A549 (cell line): ENCODE measurements around the gene KCNMA1. TPM values are rescaled to one million over a fixed set of nuclear protein-coding genes. Genes with fewer than 3 reads are reported as not detected.

ENCODE experiments used
- ATAC-seq, 2 experiments: fragments of 200-7000 bp in 1 of 2; fragments of >200 bp in 1 of 2; cut with Nextera tagmentation in 1 of 2; cut with Tn5 transposase in 1 of 2; 3 replicates each; pipeline versions ENCODE4 v1.8.0 to v1.9.1; 2018 to 2020; ENCODE audit warnings: mild to moderate bottlenecking in 1 of 2, moderate library complexity in 1 of 2
- CTCF ChIA-PET: fragments of 300-600 bp; sonication (Branson Sonifier 250); formaldehyde crosslinking; extraction: SDS; loops from one replicate; lab custom pipeline; 2021; ENCODE audit warnings: antibody characterized with exemption, inconsistent platforms; lab: Yijun Ruan, JAX
- POLR2A ChIA-PET: fragments of 350-600 bp; formaldehyde crosslinking; extraction: SDS; loops from one replicate; lab custom pipeline; 2021; ENCODE audit warnings: antibody characterized with exemption, inconsistent platforms; lab: Yijun Ruan, JAX
- DNase-seq, 2 experiments: peaks; one replicate each; pipeline versions ENCODE4 v3.0.0 to v3.0.0-alpha.2; 2011 to 2016; ENCODE audit warnings: low read depth in 1 of 2, low spot score in 1 of 2
- FAIRE-seq: peaks from 2 replicates; lab custom pipeline; 2011; peaks lifted over from hg19 to GRCh38; lab: Jason Lieb, UNC
- H3K27ac ChIP-seq, 2 experiments: fragments of >200 bp; sonication (Bioruptor Twin); formaldehyde crosslinking; 3 replicates each; pipeline ENCODE4 v1.5.1; 2016 to 2017
- H3K4me1 ChIP-seq: fragments of >200 bp; sonication (Bioruptor Twin); formaldehyde crosslinking; 3 replicates; pipeline ENCODE4 v1.6.1; 2016
- H3K4me2 ChIP-seq: fragments of >200 bp; sonication (Bioruptor Twin); formaldehyde crosslinking; 3 replicates; pipeline ENCODE4 v1.6.1; 2016
- H3K4me3 ChIP-seq: fragments of >200 bp; sonication (Bioruptor Twin); formaldehyde crosslinking; 3 replicates; pipeline ENCODE4 v1.5.1; 2016
- H3K9me3 ChIP-seq: fragments of >200 bp; sonication (Bioruptor Twin); formaldehyde crosslinking; 3 replicates; pipeline ENCODE4 v1.6.1; 2016
- BHLHE40 ChIP-seq: IDR thresholded peaks from 2 replicates; pipeline ENCODE4 v1.6.1; 2012; ENCODE audit warnings: low read depth, low read length, inconsistent platforms
- CEBPB ChIP-seq, 2 experiments: fragments of >200 bp in 1 of 2; sonication (Bioruptor Twin) in 1 of 2; formaldehyde crosslinking in 1 of 2; IDR thresholded peaks; 2 replicates each; pipeline ENCODE4 v1.6.1; 2012 to 2016
- CHD2 ChIP-seq: fragments of 150-350 bp; IDR thresholded peaks from 2 replicates; pipeline ENCODE4 v1.6.1; 2014; ENCODE audit warnings: low read length; ENCODE audit not compliant: partially characterized antibody
- HOXA7 ChIP-seq: fragments of 250-450 bp; sonication (Bioruptor Pico); IDR thresholded peaks from 2 replicates; pipeline ENCODE4 v1.5.0; 2020; ENCODE audit warnings: mild to moderate bottlenecking, moderate library complexity
- HOXB5 ChIP-seq: fragments of 250-450 bp; sonication (Bioruptor Pico); IDR thresholded peaks from 2 replicates; pipeline ENCODE4 v1.5.0; 2020; ENCODE audit warnings: mild to moderate bottlenecking, moderate library complexity
- KDM5A ChIP-seq: fragments of 200-600 bp; sonication (generic); IDR thresholded peaks from 2 replicates; pipeline ENCODE4 v1.6.1; 2016; ENCODE audit warnings: antibody characterized with exemption, mild to moderate bottlenecking
- MYC ChIP-seq: IDR thresholded peaks from 2 replicates; pipeline ENCODE4 v1.6.1; 2012; ENCODE audit warnings: mild to moderate bottlenecking, inconsistent platforms, low read length, improper control_type of control experiment, borderline replicate concordance
- RCOR1 ChIP-seq: fragments of 150-350 bp; IDR thresholded peaks from 2 replicates; pipeline ENCODE4 v1.6.1; 2014; ENCODE audit warnings: antibody characterized with exemption, low read length, low read depth
- SREBF2 ChIP-seq: fragments of 450-650 bp; IDR thresholded peaks from 2 replicates; pipeline ENCODE4 v1.6.1; 2014; ENCODE audit warnings: mild to moderate bottlenecking, moderate library complexity
- TFCP2L1 ChIP-seq: fragments of 250-450 bp; sonication (Bioruptor Pico); IDR thresholded peaks from 2 replicates; pipeline ENCODE4 v1.5.0; 2021; ENCODE audit warnings: mild to moderate bottlenecking
- ZNF302 ChIP-seq: fragments of 250-450 bp; sonication (Bioruptor Pico); IDR thresholded peaks from 2 replicates; pipeline ENCODE4 v1.9.0; 2021; ENCODE audit warnings: inconsistent platforms, mild to moderate bottlenecking, moderate library complexity
- WGBS: methylation state at CpG from one replicate; pipeline ENCODE4 v1.1.6; 2017; ENCODE audit errors: missing lambda C conversion rate; 5-methylcytosine and 5-hydroxymethylcytosine counted together
- polyA plus RNA-seq, 4 experiments: library from polyadenylated mRNA; depleted of rRNA in 3 of 4; stranded (reverse); fragments of >200 nt; fragmentation: RNase III in 1 of 4; extraction: RNeasy Plus Mini Kit Qiagen cat#74134 plus additional on column Dnase treatment in 1 of 4; gene quantifications; 2 replicates in 3 of 4; 3 replicates in 1 of 4; pipeline ENCODE4 v1.2.3, GENCODE V29; 2011 to 2017
- TF ChIP-seq, protein P1 (sequence below): fragments of >200 bp; sonication (Bioruptor Twin); formaldehyde crosslinking; IDR thresholded peaks from 3 replicates; pipeline ENCODE4 v1.5.1; 2016
- TF ChIP-seq, protein P2 (sequence below): fragments of 450-650 bp; IDR thresholded peaks from 2 replicates; pipeline ENCODE4 v1.6.1; 2014; ENCODE audit warnings: antibody characterized with exemption
- TF ChIP-seq, protein P3 (sequence below): fragments of 250-450 bp; sonication (Bioruptor Pico); IDR thresholded peaks from 2 replicates; pipeline ENCODE4 v1.5.0; 2020; ENCODE audit warnings: low read depth, mild to moderate bottlenecking, moderate library complexity
- TF ChIP-seq, protein P4 (sequence below): IDR thresholded peaks from 2 replicates; pipeline ENCODE4 v1.6.1; 2012

KCNMA1 gene
- polyA plus RNA-seq, 2 of the 4 experiments (the other 2 are of a cell fraction): 14.9 to 30.6 TPM

DNA sequence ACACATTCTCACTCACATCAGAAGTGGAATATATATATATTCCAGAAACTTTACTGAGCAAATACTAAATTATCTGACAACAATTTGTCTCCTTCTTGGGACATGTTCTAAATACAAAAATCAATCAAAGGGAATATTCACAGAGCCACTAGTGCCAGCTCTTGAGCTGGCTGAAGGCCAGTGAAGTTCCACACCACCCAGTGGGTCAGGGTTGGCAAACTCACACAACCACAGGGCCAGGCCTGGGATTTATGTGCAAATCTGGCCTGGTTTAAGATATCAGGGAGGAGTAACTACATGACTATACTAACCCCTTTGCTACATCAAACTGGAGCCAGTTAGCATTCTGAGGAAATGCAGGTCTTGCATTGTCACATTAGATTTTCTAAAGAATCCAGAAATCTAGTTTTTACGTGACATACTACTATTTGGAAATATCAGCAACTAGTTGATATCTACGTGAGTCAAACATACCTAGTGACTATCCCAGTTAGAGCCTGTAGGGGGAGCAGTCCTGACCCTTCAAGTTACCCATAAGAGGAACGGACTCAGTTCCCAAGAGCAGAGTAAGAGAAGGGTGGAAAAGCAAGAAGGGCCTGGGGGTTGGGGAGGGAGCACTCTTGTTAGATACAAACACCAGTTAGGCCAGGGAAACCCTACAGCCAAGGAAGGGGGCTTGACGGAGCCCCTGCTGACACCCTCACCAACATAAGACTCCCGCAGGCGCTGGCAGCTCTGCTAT, 600.4 kb downstream of the KCNMA1 start:
- ChIA-PET CTCF (interaction anchor here (0.7 to 2.4 kb wide), 9 partner anchors 13 to 76 kb away, joined by 3 to 8 read pairs (median 3); no protein-coding TSS in a partner anchor), POLR2A (no interaction called here)
- Histone ChIP-seq H3K4me2 (no peak overlapping the region), H3K9me3 (no peaks in the 10 kb centered on the region), H3K4me1 (no peaks in the 10 kb centered on the region), H3K27ac (no peak overlapping the region), H3K4me3 (no peak overlapping the region)
- DNase-seq (peak in 1 of 2 experiments; percentile 50), ATAC-seq (peak in 1 of 2 experiments; percentile 73; a peak in 3 of 6 replicates), FAIRE-seq (no peak)
- no peak for TF ChIP-seq KDM5A
- TF ChIP-seq, protein P1, sequence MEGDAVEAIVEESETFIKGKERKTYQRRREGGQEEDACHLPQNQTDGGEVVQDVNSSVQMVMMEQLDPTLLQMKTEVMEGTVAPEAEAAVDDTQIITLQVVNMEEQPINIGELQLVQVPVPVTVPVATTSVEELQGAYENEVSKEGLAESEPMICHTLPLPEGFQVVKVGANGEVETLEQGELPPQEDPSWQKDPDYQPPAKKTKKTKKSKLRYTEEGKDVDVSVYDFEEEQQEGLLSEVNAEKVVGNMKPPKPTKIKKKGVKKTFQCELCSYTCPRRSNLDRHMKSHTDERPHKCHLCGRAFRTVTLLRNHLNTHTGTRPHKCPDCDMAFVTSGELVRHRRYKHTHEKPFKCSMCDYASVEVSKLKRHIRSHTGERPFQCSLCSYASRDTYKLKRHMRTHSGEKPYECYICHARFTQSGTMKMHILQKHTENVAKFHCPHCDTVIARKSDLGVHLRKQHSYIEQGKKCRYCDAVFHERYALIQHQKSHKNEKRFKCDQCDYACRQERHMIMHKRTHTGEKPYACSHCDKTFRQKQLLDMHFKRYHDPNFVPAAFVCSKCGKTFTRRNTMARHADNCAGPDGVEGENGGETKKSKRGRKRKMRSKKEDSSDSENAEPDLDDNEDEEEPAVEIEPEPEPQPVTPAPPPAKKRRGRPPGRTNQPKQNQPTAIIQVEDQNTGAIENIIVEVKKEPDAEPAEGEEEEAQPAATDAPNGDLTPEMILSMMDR: peak; percentile 38
- TF ChIP-seq, all 56 proteins: peak for 1
- WGBS: 73% methylated on average over 6 of the region's 6 CpGs

DNA sequence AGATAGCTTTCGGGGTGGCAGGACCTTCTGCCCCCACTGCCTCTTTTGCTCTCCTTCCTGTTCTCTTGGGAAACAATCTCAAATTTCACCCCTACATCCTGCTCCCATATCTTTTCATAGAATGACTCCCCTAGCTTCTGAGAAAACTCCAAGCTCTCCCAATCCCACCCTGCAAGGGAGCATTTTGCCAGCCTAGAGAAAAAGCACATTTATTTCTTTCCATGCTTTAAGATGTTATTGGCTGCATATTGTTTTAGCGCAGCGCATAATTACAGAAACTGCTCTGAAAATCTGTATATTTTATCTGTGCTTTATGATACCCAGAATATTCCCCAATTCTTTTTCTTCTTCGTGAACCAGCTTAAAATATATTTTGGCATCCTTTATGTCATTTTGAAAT, 601.3 kb downstream of the KCNMA1 start:
- no peak overlapping the region for H3K27ac ChIP-seq
- 78% methylated on average over 4 of the region's 4 CpGs for WGBS
- TF ChIP-seq CHD2 (no peak), SREBF2 (no peak), ZNF302 (no peak), MYC (no peak), CEBPB (IDR thresholded peaks at IDR 0.05) (no peak), HOXA7 (CRISPR knock-in tag) (no peak), BHLHE40 (no peak), TFCP2L1 (CRISPR knock-in tag) (no peak), HOXB5 (CRISPR knock-in tag) (no peak)
- TF ChIP-seq, protein P2, sequence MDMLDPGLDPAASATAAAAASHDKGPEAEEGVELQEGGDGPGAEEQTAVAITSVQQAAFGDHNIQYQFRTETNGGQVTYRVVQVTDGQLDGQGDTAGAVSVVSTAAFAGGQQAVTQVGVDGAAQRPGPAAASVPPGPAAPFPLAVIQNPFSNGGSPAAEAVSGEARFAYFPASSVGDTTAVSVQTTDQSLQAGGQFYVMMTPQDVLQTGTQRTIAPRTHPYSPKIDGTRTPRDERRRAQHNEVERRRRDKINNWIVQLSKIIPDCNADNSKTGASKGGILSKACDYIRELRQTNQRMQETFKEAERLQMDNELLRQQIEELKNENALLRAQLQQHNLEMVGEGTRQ: no peak
- TF ChIP-seq, protein P3, sequence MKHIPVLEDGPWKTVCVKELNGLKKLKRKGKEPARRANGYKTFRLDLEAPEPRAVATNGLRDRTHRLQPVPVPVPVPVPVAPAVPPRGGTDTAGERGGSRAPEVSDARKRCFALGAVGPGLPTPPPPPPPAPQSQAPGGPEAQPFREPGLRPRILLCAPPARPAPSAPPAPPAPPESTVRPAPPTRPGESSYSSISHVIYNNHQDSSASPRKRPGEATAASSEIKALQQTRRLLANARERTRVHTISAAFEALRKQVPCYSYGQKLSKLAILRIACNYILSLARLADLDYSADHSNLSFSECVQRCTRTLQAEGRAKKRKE: no peak
- TF ChIP-seq, protein P4, sequence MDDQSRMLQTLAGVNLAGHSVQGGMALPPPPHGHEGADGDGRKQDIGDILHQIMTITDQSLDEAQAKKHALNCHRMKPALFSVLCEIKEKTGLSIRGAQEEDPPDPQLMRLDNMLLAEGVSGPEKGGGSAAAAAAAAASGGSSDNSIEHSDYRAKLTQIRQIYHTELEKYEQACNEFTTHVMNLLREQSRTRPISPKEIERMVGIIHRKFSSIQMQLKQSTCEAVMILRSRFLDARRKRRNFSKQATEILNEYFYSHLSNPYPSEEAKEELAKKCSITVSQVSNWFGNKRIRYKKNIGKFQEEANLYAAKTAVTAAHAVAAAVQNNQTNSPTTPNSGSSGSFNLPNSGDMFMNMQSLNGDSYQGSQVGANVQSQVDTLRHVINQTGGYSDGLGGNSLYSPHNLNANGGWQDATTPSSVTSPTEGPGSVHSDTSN: no peak
- H3K4me2 ChIP-seq: no peak overlapping the region
- H3K9me3 ChIP-seq: no peaks in the 10 kb centered on the region
- ATAC-seq: no peak
- FAIRE-seq: no peak
- ChIA-PET CTCF (interaction anchor here (1.0 to 1.2 kb wide), 2 partner anchors 14 to 28 kb away, joined by 3 to 4 read pairs; no protein-coding TSS in a partner anchor), POLR2A (no interaction called here)
- H3K4me1 ChIP-seq: no peaks in the 10 kb centered on the region
- no peak for DNase-seq
- no peak overlapping the region for H3K4me3 ChIP-seq

DNA sequence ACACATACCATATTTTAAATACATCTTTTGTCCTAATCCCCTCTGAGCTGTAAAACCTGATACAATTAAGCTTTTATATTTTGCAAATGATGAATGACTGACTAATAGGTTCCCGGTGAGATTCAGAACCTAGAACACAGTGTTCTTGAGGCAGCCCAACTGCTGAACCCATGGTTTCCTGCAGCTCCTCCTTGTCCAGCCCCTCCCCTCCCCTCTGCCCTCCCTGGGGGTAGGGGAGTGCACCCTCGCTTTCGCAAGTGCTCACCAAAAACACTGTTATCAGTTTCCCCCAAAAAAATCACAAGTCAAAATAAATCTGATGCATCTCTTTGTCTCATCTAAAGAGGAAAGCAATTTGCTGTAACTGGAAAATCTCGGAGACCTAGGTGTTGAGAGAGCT, 602.8 kb downstream of the KCNMA1 start:
- WGBS: 79% methylated on average over 4 of the region's 4 CpGs
- ATAC-seq (no peak), DNase-seq (no peak), FAIRE-seq (no peak)
- H3K4me2 ChIP-seq: no peak overlapping the region
- no peak overlapping the region for H3K27ac ChIP-seq
- H3K9me3 ChIP-seq: no peaks in the 10 kb centered on the region
- POLR2A ChIA-PET: no interaction called here
- no peaks in the 10 kb centered on the region for H3K4me1 ChIP-seq
- no peak overlapping the region for H3K4me3 ChIP-seq
- no peak for TF ChIP-seq RCOR1
- CTCF ChIA-PET: interaction anchor here (0.7 to 1.4 kb wide), 3 partner anchors 29 to 732 kb away, joined by 3 to 4 read pairs (median 4); no protein-coding TSS in a partner anchor
